Stimulated activated naive CD8-positive, alpha-beta T cell treated with anti-CD3 and anti-CD28 coated beads, Interleukin-15, Interleukin-2, amounts not matched to agents 100 U/mL and 50 U/mL, for 24 hours (primary cell): ENCODE measurements around the gene COL23A1.

Experiments
- ATAC-seq: fragments of 150-1000 bp; cut with Tn5 transposase; one replicate; pipeline ENCODE4 v1.10.0; 2021
- DNase-seq: peaks from one replicate; pipeline ENCODE4 v3.0.0; 2021

COL23A1 gene

DNA sequence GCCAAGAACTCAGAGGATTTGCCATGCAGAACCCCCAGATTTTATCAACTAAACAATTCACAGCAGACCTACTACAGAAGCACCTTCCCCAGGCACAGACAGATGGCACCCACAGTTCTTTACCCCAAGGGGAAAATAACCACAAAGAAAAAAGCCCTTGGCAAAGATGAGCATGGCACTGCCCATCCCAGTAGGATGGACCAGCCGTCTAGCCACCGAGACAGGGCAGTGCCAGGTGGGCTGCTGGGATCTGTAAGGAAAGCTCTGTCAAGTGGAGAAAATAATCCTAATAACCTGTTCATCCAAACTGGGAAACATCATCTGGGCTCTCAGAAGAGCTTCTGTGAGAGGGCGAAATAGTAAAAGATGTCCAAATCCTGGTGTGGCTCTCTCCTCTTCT, 130.0 kb downstream of the COL23A1 start:
- DNase-seq: no peak

DNA sequence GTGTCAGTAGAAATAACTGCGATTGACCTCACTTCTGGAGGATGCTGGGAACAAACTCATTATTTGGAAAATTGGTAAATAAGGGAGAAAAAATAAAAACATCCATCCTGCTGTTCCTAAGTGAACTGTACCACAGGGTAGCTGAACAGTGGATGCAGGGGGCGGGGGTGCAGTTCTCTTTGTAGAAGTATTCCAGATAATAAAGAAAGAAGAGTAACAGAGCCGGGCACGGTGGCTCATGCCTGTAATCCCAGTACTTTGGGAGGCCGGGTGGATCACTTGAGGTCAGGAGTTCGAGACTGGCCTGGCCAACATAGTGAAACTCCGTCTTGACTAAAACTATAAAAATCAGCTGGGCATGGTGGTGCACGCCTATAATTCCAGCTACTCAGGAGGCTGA, 132.1 kb downstream of the COL23A1 start:
- no peak for DNase-seq

More for the DNA sequence above, 130.0 kb downstream of the COL23A1 start:
- no peak for ATAC-seq

DNA sequence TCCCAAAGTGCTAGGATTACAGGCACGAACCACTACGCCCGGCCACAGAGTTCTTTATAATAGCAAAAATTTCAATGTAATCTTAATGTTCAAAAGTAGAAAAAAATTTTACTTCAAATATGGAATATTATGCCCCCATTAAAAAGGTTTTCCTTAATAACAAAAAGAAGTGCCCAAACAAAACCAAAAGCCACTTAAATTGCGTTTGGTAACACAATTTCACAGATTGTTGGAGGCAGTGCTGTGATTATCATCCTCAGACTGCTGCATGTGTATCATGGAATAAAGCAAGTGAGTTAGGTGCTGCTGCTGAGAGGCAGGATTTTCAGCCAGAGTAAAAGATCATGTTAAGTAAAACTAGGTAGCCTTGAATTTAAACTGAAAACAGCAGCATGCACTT, 132.7 kb downstream of the COL23A1 start:
- DNase-seq (no peak), ATAC-seq (no peak)

More for the DNA sequence above, 132.1 kb downstream of the COL23A1 start:
- ATAC-seq: no peak

DNA sequence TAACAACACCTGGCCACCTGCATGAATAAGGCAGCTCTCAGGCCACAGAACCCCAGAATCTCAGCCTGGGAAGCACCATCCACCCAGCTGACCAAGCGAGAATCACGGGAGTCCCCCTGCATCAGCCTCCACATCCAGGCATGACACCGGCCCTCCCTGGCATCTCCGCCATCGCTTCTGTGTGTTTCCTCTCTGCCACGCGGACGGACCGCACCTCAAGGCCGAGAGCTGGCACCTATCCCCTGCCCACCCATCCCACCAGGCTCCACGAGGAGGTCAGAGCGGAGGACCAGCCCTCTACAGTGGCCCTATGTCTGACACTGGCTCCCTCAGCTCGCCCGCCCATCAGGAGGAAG, 134.7 kb downstream of the COL23A1 start:
- ATAC-seq (no peak), DNase-seq (no peak)

DNA sequence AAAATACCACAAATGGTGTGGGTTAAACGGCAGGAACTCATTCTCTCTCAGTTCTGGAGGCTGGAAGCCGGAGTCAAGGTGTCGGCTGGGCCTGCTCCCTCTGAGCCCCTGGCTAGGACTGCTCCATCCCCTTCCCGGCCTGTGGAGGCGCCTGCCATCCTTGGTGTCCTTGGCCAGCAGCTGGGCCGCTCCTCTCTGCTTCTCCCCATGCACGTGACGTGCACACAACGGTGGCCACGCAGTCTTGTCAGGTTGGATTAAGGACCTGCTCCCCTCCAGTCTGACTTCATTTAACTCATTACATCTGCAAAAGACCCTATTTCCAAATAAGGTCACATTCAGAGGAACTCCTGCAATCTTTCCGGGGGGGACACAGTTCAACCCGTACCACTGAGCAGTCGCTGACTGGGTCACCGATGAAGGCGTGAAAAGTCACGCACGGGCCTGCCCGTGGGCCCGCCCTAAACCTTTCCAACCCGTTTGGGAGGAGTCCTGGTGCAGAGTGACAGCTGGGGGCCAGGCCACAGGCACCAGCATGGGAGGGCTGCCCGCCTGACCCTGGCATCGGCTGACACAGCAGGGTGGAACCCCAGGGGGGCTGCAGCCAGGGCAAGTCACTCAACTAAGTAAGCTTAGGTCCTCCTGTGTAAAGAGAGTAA, 135.2 kb downstream of the COL23A1 start:
- DNase-seq: no peak
- ATAC-seq: no peak

DNA sequence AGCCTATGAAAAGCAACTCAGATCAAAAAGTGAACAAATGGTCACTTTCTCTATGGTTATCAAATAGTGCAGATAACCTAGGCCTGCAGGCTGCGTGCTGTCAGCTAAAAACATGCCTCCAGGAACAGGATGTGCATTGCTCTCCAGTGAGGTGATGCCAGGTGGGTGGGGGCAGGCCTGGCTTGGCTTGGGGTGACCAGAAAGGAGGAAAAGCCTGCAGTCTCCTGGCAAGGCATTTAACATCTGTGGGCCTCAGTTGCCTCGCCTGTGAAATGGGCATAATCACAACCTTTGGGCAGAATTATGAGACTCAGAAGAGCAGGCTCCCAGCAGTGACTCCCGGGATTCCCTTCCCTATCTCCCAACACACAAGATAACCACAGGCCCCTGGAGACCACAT, 135.9 kb downstream of the COL23A1 start:
- DNase-seq (no peak), ATAC-seq (no peak)

DNA sequence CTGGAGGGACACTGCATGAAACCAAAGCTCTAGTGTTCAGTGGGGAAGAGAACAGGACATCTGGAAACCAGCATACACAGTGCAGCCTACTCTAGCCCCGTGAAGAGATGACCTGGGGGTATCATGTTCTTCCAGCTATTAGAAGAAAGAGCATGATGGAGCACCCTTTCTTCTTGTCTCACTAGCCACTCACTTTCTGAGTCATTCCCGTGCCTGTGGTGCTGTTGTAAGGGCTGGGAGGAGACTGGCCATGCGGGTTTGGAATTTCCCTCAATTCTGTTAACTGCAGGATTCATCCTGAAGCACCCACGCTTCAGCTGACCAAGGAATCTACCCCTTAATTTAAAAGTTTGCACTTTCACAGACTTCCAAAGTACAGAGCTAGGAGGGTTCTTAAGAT, 137.0 kb downstream of the COL23A1 start:
- ATAC-seq (no peak), DNase-seq (no peak)

DNA sequence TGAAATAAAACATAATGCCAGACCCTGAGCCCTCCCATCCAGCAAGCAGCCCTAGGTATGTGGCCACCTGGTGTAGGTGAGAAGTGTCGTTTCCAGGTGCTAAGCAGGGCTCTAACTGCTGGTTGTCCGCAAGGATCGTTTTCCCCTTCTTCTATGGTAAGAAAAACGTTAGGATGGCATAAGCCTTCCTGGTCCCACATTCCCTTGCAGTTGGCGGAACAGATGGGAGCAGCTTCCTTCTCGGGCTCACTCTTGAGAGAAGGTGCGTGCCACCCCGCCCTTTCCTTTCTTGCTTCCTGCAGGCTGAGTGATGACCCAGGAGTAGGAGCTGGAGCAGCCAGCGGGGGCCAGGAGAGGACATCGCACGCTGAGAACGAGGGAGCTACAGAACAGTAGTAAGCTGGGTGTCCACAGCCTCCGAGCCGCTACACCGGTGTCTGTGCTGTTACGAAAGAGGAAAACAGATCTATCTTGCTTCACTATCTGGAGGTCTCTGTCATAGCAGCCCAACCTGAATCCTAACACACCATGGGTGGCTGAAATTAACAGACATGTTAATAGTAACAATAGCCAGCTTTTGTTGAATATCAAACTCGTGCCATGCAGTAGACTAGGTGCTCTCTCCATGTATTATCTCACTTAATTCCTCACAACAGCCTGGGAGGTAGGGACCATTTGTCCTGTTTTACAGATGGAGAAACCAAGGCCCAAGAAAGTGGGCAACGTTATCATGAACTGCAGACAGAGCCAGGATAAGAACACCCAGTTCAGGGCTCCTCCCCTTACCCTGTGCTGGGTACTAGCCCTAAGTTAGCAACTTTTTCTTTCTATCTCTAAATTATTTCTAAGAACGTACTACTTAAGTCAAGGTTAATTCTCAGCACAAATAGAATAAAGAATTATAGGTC, 139.8 kb downstream of the COL23A1 start:
- ATAC-seq: no peak
- no peak for DNase-seq

DNA sequence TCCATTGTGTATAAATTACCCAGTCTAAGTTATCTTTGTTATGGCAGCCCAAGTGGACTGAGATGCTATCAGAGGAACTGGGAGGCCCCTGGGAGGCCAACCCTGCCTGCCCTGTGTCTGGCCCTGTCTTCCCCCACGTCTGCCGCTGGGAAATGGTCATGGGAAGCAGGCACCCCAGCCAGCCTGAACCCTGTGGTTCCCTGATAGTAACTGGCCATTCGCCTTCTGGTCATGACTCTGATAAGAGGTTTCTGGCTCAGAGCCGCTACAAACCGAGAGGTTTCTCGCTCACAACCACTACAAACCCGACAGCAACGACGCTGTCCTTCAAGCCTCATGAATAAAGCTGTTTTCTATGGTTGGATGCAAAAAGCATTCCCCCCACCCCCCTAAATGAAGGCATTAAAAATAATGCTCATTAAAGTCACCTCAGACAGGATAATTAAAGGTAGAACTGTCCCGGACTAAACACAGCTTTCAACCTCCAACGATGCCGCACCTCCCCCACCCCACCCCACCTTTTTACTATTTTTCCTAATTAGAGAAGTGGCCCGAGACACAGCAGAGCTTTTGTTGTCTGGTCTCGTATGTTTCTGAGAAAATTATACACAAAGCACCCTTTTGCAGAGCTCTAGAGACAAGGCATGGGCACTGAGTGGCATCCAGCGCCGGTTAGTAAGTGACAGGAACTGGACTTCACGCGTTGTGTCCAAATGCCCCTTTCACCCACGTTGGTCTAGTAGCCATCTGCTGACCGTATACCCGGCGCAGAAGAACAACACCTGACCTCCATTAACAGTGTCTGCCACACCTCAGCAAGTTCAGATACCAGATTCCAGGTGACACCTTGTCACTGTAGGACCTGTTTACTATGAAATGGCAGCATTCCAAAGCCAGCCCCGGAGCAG, 140.8 kb downstream of the COL23A1 start:
- DNase-seq (no peak), ATAC-seq (no peak)

DNA sequence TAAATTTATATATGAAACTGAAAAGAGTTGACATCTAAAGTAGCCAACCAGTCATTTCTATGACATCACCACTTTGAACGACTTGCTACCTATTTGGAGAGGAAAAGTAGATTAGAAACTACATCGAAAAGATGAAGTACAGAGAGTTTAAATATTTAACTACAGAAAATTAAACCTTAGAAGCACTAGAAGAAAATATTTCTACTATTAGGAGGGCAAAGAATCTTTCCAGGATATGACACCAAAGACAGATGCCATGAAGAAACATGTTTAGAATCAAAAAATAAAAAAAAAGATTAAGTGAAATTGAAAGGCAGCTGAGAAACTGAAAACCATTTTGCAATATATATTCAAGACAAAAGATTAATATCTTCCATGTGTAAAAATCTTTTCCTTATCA, 144.7 kb downstream of the COL23A1 start:
- DNase-seq: no peak
- no peak for ATAC-seq

DNA sequence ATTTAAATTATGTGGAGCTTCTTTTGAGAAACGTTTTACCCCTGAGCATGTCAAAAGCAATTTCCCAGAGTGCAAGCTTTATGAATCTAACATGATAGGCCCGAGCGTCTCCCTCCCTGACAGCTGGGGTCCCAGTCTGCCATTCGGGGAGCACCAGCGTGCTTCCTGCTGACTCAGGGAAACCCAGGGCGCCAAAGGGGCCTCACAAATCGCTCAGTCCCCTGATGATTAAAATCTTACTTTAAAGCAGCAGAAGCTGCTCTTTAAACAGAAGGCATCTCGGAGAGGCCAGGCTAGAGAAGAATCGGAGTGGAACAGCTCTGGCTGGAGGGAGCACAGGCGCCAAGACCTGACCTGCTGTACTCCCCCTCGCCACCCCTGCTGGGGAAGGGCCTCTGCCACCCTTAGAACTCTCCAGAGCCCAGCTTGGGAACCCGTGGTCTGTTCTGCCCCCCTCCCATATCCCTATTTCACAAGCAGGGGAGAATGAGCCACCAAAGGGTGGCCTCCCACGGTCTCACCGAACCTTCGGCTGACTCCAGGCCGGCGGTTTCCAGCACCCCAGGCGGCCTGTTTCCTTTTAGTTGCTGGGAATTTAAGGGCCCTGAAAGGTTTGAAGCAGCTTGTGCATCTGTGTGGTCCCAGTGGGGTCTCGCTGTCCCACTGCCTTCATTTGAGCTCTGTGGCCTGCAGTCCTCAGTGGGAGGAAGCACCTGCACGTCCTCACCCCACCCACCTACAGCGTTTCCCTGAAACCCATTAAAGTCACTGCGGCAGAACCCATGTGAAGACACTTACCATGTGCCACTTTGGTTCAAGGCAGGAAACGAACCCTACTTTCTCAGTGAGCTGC, 147.6 kb downstream of the COL23A1 start:
- ATAC-seq (peak; percentile 23), DNase-seq (no peak)

DNA sequence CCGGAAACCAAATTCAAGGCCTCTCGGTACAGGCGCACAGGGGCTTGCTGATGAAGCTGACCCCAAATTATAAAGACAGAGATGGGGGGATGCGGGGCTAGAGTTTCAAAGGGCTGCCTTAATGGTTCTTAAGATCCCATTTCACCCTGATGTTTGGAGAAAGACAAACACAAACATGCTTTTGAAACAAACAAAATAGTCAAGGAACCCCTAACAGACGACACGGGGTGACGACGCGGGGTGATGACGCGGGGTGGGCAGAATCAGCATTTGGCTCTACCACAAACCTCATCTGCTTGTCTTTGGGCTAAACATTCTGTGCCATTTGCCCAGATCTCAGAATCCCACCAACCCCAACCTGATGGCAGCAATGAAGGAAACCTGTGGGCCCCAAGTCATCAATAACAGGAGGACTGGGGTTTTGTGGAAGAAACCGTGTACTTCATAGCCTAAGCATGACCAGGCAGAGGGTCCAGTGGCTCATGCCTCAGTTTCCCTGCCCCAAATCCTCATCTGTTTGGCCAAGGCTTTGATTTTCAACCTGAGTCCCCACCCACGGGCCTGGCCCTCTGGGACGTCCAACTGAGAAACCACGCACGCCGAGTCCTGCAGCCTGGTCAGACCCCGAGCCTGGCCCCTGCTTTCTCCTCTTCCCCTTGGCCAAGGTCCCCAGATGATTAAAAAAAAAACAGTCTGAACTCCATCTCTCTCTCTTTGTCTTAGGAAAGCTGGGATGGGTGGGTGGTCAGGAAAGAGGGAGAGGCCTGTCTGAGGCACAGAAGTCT, 148.5 kb downstream of the COL23A1 start:
- ATAC-seq (no peak), DNase-seq (no peak)

DNA sequence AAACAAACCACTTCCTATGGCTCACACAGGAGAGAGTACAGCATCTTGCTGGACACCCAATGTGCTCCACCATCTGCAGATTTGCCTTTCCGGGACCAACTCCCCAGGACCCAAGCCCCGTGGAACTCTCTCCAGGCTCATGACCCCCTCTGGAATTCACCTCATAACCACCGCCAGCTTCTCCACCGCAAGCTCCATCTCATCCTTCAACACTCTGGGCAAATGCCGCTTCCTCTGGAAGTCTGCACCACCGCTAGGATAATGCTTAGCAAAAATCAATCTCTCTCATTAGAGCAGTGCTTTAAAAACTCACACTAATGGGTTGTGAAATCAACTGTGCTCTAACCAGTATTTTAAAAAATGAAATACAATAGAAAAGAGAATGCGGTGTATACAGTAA, 150.0 kb downstream of the COL23A1 start:
- no peak for ATAC-seq
- no peak for DNase-seq

DNA sequence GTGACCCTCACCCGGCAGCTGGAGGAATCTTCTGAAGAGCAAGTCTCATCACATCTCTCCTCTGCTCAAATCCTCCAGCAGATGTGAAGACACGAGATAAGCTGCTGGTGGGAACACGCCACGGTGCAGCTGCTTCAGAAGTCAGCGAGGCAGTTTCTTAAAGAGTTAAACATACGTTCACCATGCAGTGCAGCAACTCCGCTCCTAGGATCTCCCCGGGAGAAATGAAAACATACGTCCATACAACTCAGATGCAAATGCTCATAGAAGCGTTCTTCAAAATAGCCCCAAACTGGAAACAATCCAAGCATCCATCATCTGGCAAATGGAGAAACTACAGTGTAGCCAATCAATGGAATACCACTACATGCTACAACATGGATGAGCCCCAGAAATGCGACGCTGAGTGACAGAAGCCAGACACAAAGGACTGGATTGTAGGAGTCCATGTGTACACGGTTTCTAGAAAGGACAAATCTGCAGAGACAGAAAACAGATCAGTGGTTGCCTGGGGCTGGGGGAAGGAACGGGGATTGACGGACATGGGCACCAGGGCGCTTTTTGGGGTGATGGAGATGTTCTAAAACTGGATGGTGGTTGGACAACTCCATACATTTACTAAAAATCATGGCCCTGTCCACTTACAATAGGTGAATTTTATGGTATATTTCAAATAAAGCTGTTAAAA, 150.6 kb downstream of the COL23A1 start:
- DNase-seq (no peak), ATAC-seq (no peak)

DNA sequence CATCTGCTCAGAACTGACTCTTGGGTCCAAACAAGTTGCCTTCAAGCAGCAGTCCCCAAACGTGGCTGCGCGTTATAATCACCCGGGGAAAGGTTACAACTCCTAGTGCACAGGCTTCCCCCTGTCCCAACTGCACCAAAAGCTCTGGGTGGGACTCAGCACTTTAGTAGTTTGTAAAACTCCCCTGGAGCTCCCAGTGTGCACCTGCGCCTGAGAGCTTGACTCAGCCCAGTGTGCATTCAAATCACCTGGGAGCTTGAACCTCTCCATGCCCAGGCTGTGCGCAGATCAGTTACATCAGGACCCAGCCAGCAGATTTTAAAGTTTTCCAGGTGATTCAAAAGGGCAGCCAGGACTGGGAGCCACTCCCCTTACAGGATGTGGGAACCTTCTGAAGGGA, 151.4 kb downstream of the COL23A1 start:
- ATAC-seq: no peak
- no peak for DNase-seq

DNA sequence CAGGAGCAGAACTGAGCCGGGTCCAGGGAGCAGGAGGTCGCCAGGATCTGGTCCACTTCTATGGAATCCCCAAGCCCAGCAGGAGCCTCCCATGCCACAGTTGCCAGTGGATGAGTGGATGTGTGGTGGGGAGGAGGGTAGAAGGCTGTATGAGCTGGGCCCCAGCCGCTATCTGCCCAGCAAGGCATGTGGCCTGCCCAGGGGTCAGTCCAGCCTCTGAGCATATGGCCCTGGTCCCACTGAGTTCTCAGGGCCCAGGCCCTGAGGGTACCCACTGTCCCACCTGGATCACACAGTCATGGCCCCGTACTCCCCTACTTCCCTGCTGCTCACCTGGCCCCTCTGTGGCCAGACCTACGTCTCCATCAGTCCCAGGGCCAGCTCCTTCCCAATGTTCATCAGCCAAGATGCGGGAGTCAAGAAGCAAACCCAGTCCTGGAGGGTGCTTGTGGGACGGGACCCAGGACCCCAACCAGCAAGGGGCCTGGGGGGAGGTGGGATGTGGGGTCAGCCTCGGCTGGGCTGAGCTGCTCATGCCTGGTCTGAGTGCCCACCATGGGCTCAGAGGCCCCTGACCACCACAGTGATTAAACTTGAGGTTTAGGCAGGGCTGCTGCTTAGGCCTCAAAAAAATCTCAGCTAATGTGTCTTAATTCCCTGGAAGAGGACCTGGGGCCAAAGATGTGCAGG, 152.7 kb downstream of the COL23A1 start:
- DNase-seq (no peak), ATAC-seq (no peak)

DNA sequence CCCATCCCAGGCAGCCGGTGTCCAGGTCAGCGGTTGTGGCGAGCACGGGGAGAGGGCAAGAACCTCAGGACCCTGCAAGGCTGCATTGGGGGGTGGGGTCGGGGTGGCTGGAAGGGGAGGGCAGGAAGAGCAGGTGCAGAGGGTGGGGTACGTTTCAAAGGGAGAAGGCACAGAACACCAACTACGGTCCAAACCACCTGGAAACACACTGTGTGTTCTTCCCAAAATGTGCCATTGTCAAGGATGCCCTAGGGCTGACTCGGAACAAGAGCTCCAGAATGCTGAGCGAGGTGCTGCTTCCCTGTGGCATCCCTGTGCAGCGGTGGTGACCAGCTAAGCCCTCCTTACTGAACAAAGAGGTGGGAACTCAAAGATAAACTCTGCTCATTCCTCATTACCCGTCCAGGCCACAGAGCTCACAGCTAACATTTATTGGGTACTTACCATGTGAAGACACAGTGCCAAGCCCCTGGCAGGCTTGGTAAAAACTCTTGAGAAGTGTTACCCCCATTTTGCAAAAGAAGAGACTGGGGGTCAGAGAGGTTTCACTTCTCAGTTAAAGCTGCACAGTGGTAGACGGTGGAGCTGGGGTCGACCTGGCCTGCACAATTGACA, 153.8 kb downstream of the COL23A1 start:
- ATAC-seq (no peak), DNase-seq (no peak)

DNA sequence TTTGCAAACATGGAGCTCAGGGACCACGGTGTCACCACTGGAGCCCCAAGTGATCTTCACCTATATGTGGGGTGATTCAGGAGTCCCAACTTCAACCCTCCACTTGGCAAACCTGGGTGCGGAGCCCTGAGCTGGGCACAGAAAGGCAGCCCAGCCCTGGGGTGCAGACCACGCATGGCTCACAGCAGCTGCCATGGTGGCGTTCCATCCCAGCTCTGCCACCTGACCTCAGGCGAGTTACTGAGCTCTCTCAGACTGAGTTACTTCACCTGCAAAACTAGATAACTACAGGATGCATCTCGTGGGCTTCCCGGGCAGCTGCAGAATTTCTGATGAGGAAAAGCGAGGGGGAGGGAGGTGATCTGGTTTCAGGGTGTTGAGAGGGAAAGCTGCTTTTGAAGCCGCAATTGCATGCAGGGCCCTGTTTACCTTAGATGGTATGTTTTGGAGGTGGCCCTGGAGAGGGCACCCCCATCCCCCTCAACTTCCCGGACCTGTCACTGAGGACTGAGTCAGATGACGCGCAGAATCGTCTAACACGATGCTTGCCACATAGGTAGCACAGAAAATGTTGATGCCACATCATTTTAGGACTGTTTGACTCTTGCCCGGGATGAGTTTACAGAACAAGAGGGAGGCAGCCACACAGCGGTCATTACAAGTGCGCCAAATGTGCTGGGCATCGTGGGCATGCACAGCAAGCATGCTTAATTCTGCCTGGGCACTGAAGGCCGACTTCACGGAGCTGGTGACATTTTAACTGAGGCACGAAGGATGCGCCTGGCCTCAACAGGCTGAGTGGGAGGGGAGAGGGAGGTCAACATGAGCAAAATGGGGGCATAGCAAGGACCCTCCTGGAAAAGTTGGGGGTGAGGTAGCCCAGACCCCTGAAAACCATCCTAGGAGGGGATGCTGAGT, 154.6 kb downstream of the COL23A1 start:
- DNase-seq (no peak), ATAC-seq (no peak)
